Osteoblast (primary cell): ENCODE results near the gene CPTP. TPM values are rescaled to one million over a fixed set of nuclear protein-coding genes. Genes with fewer than 3 reads are reported as not detected.
A peak's percentile ranks its signal among the peaks of the same experiment; 100 is the strongest.

Experiments used
- DNase-seq: peaks from one replicate; pipeline ENCODE4 v3.0.0; 2011; ENCODE audit warnings: low spot score, mixed read lengths; ENCODE audit not compliant: insufficient read length; ENCODE audit errors: missing footprints
- H2AFZ ChIP-seq: 2 replicates; pipeline ENCODE4 v1.6.0; 2011; ENCODE audit warnings: mild to moderate bottlenecking, low read length
- H3K27ac ChIP-seq: 2 replicates; pipeline ENCODE4 v1.5.1; 2011; ENCODE audit warnings: mild to moderate bottlenecking, low read depth, low read length, moderate library complexity
- H3K27me3 ChIP-seq: 2 replicates; pipeline ENCODE4 v1.6.0; 2012; ENCODE audit warnings: mild to moderate bottlenecking, control low read depth, inconsistent platforms, low read length, moderate library complexity; ENCODE audit not compliant: insufficient read depth
- H3K36me3 ChIP-seq: 2 replicates; pipeline ENCODE4 v1.5.1; 2011; ENCODE audit warnings: mild to moderate bottlenecking, low read length, control low read depth, moderate library complexity; ENCODE audit not compliant: insufficient read depth
- H3K4me1 ChIP-seq: 2 replicates; pipeline ENCODE4 v1.5.1; 2011; ENCODE audit warnings: mild to moderate bottlenecking, low read length, control low read depth, moderate library complexity; ENCODE audit not compliant: insufficient read depth
- H3K4me2 ChIP-seq: 2 replicates; pipeline ENCODE4 v1.6.0; 2011; ENCODE audit warnings: mild to moderate bottlenecking, low read length; ENCODE audit not compliant: insufficient read depth
- H3K4me3 ChIP-seq: fragments of 200-600 bp; sonication (generic); 3 replicates; pipeline ENCODE4 v1.5.1; 2012; ENCODE audit warnings: mild to moderate bottlenecking, low read length, inconsistent platforms; ENCODE audit not compliant: insufficient read depth
- H3K79me2 ChIP-seq: 2 replicates; pipeline ENCODE4 v1.6.0; 2012; ENCODE audit warnings: mild to moderate bottlenecking, low read length, control low read depth, inconsistent platforms; ENCODE audit not compliant: insufficient read depth
- H3K9me3 ChIP-seq: 2 replicates; pipeline ENCODE4 v1.5.1; 2011; ENCODE audit warnings: low read depth, low read length, control low read depth
- H4K20me1 ChIP-seq: 2 replicates; pipeline ENCODE4 v1.6.0; 2012; ENCODE audit warnings: mild to moderate bottlenecking, low read length, control low read depth; ENCODE audit not compliant: insufficient read depth
- total RNA-seq: library from RNA; depleted of rRNA; stranded (reverse); fragments of >200 nt; gene quantifications from 2 replicates; pipeline ENCODE4 v1.2.3, GENCODE V29; 2012
- TF ChIP-seq, protein P1 (sequence below): IDR thresholded peaks from 2 replicates; pipeline ENCODE4 v1.5.1; 2011; ENCODE audit warnings: mild to moderate bottlenecking, low read depth, low read length, moderate library complexity; ENCODE audit errors: extremely low read depth

The CPTP gene
- total RNA-seq, 1 donor: 13.8 TPM

GRCh38 chr1:1328254-1328653 is 3.7 kb downstream of the CPTP start:
- Histone ChIP-seq H3K9me3 (no peaks in the 10 kb centered on the region), H4K20me1 (peaks cover 26% of the 10 kb centered on the region), H3K4me1 (peaks cover 12% of the 10 kb centered on the region), H3K4me2 (no peak overlapping the region), H3K36me3 (peaks cover 5% of the 10 kb centered on the region), H3K27me3 (no peaks in the 10 kb centered on the region), H2AFZ (no peak overlapping the region), H3K27ac (no peak overlapping the region), H3K4me3 (no peak overlapping the region), H3K79me2 (peaks cover 38% of the 10 kb centered on the region)
- DNase-seq: peak; percentile 73
- TF ChIP-seq, protein P1, sequence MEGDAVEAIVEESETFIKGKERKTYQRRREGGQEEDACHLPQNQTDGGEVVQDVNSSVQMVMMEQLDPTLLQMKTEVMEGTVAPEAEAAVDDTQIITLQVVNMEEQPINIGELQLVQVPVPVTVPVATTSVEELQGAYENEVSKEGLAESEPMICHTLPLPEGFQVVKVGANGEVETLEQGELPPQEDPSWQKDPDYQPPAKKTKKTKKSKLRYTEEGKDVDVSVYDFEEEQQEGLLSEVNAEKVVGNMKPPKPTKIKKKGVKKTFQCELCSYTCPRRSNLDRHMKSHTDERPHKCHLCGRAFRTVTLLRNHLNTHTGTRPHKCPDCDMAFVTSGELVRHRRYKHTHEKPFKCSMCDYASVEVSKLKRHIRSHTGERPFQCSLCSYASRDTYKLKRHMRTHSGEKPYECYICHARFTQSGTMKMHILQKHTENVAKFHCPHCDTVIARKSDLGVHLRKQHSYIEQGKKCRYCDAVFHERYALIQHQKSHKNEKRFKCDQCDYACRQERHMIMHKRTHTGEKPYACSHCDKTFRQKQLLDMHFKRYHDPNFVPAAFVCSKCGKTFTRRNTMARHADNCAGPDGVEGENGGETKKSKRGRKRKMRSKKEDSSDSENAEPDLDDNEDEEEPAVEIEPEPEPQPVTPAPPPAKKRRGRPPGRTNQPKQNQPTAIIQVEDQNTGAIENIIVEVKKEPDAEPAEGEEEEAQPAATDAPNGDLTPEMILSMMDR: no peak

DNA sequence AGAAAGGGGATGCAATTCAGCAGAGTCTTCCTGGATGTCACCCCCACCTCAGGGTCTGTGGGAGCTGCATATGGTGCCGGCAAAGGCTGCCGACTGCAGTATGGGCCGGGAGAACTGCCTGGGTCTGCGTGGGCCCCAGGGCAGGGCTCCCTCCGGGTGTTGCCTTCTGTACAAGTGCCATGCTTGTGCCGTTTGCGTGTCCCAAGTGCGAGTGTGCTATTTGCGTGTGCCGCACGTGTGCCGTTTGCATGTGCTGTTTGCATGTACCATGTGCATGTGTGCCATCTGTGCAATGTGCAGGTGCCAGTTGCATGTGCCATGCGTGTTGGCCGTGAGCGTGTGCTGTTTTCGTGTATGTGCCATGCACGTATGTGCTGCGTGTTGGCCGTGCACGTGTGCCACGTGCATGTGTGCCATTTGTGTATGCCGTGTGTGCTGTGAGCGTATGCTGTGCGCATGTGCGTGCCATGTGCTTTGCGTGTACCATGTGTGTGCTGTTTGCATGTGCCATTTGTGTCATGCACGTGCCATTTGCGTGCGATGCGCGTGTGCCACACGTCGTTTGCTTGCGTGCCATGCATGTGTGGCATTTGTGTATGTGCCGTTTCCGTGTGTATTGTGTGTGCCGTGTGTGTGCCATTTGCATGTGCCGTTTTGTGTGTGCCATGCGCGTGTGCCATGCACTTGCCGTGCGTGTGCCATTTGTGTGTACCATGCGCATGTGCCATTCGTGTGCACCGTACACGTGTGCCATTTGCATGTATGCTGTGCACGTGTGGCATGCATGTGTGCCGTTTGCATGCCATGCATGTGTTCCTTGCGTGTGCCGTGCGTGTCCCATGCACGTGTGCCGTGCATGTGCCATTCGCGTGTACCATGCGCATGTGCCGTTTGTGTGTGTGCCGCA is 5.0 kb downstream of the CPTP start:
- H2AFZ ChIP-seq: no peak overlapping the region

DNA sequence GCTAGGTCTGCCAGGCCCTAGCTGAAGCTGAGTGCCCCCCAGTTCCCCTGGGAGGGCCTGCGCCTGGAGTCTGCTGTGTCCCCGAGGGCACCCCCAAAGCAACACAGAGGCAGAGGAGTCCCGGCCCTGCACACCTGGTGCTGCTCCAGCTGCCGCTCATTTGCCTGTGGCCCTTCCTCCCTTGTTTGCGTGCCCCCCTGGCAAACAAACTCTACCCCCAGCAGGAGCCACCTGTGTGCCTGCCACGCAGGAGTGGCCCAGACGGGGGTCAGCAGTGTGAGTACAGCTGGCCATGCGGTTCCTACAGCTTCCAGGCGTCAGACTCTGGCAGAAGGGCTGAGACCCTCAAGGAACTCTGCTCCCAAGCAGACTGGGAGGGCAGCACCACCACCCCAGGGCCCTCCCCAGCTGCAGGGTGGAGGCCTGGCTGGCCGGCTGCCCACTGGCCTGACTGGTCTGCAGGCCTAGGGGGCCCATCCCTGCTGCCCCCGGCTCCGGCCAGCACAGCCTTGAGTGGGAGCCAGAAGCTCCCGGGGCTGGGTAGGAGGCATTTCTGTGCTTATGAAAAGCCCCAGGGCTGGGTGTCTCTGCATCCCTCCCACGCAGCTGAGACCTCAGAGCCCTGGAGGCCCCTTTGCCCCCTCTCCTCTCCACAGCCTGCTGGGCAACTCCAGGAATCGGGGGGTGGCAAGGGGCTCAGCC is 5.9 kb downstream of the CPTP start:
- H3K27me3 ChIP-seq: no peaks in the 10 kb centered on the region
- no peak overlapping the region for H3K4me2 ChIP-seq
- TF ChIP-seq, protein P1: no peak
- DNase-seq: no peak
- peaks cover 5% of the 10 kb centered on the region for H3K36me3 ChIP-seq
- H3K79me2 ChIP-seq: peaks cover 20% of the 10 kb centered on the region
- H3K9me3 ChIP-seq: no peaks in the 10 kb centered on the region
- peaks cover 29% of the 10 kb centered on the region for H4K20me1 ChIP-seq
- H3K4me3 ChIP-seq: no peak overlapping the region
- no peak overlapping the region for H3K27ac ChIP-seq
- H3K4me1 ChIP-seq: peaks cover 6% of the 10 kb centered on the region
- H2AFZ ChIP-seq: no peak overlapping the region

More for the DNA sequence above, 5.0 kb downstream of the CPTP start:
- no peak for DNase-seq
- H4K20me1 ChIP-seq: peaks cover 27% of the 10 kb centered on the region
- H3K36me3 ChIP-seq: peaks cover 5% of the 10 kb centered on the region
- H3K9me3 ChIP-seq: no peaks in the 10 kb centered on the region
- TF ChIP-seq, protein P1: no peak
- no peaks in the 10 kb centered on the region for H3K27me3 ChIP-seq
- peaks cover 12% of the 10 kb centered on the region for H3K4me1 ChIP-seq
- no peak overlapping the region for H3K27ac ChIP-seq
- no peak overlapping the region for H3K4me3 ChIP-seq
- H3K4me2 ChIP-seq: no peak overlapping the region
- H3K79me2 ChIP-seq: peaks cover 28% of the 10 kb centered on the region
